Measurements from ENCODE around the gene RBAK.
"Not testable (repeated sequence)": the region's sequence is repeated elsewhere in the genome, so short reads cannot be mapped to it uniquely, and the experiment has no call there.

RBAK gene

GRCh38 chr7:5045558-5046396, at the start of gene RBAK:
Gene RBAK (plus strand): TSS chr7:5045860. CDS start chr7:5048077, 2,217 bp downstream.
- DNase-seq, result peak; percentile 81

- no peak for DNase-seq
These were observed 48.9 kb upstream of the RBAK start for GRCh38 chr7:4996696-4997222.

GRCh38 chr7:4998244-4998643, 47.4 kb upstream of the RBAK start:
- DNase-seq, result no peak

GRCh38 chr7:4998910-4999309, 46.8 kb upstream of the RBAK start:
- DNase-seq, result no peak

GRCh38 chr7:4999369-4999950, 46.2 kb upstream of the RBAK start:
- DNase-seq, result no peak

- DNase-seq, result no peak
These were observed 44.7 kb upstream of the RBAK start for GRCh38 chr7:5001003-5001402.

- DNase-seq, result no peak
These were observed 43.7 kb upstream of the RBAK start for GRCh38 chr7:5001911-5002310.

- DNase-seq, result no peak
These were observed 40.6 kb upstream of the RBAK start for GRCh38 chr7:5005066-5005465.

- DNase-seq, result no peak
These were observed 32.7 kb upstream of the RBAK start for GRCh38 chr7:5012985-5013384.

- not testable (repeated sequence) for DNase-seq
These were observed 29.7 kb upstream of the RBAK start for GRCh38 chr7:5015936-5016335.

GRCh38 chr7:5017626-5018025, 28.0 kb upstream of the RBAK start:
- not testable (repeated sequence) for DNase-seq

- no peak for DNase-seq
These were observed 25.6 kb upstream of the RBAK start for GRCh38 chr7:5020098-5020497.

GRCh38 chr7:5020976-5021550, 24.6 kb upstream of the RBAK start:
- not testable (repeated sequence) for DNase-seq

GRCh38 chr7:5023626-5024025, 22.0 kb upstream of the RBAK start:
- not testable (repeated sequence) for DNase-seq

GRCh38 chr7:5027796-5028410, 17.8 kb upstream of the RBAK start:
- DNase-seq, result not testable (repeated sequence)

GRCh38 chr7:5033186-5033585, 12.5 kb upstream of the RBAK start:
- not testable (repeated sequence) for DNase-seq

- DNase-seq, result no peak
These were observed 10.4 kb upstream of the RBAK start for GRCh38 chr7:5035276-5035675.

GRCh38 chr7:5036446-5036845, 9.2 kb upstream of the RBAK start:
- no peak for DNase-seq

- no peak for DNase-seq
These were observed 4.6 kb upstream of the RBAK start for GRCh38 chr7:5041047-5041446.

- DNase-seq, result no peak
These were observed 2.0 kb upstream of the RBAK start for GRCh38 chr7:5043661-5044060.

GRCh38 chr7:5046397-5046732, 705 bp downstream of the RBAK start:
- not testable (repeated sequence) for DNase-seq

- not testable (repeated sequence) for DNase-seq
These were observed 1.5 kb downstream of the RBAK start for GRCh38 chr7:5047127-5047526.

GRCh38 chr7:5050676-5051075, 5.0 kb downstream of the RBAK start:
- DNase-seq, result no peak

- DNase-seq, result not testable (repeated sequence)
These were observed 6.1 kb downstream of the RBAK start for GRCh38 chr7:5051731-5052130.
